ENCODE data around the gene PCSK9. TPM values are rescaled to one million over a fixed set of nuclear protein-coding genes. Genes with fewer than 3 reads are reported as not detected.
A peak's percentile ranks its signal among the peaks of the same experiment; 100 is the strongest.

The PCSK9 gene
- total RNA-seq, 1 experiment from 2014 or later = 41.6 TPM

DNA sequence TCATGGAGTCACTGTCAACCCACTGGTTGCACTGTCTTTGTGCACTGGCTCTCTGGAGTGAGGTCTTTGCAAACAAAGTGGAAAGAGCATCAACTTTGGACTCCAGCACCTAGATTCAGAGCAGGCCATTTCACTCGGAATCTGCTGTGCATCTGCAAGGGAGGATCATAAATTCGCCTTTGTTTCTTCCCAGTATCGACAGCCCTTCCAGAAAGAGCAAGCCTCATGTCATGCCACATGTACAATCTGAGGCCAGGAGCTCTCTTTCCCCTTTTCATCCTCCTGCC, 853 bp upstream of the PCSK9 start:
- TF ChIP-seq, protein P1, sequence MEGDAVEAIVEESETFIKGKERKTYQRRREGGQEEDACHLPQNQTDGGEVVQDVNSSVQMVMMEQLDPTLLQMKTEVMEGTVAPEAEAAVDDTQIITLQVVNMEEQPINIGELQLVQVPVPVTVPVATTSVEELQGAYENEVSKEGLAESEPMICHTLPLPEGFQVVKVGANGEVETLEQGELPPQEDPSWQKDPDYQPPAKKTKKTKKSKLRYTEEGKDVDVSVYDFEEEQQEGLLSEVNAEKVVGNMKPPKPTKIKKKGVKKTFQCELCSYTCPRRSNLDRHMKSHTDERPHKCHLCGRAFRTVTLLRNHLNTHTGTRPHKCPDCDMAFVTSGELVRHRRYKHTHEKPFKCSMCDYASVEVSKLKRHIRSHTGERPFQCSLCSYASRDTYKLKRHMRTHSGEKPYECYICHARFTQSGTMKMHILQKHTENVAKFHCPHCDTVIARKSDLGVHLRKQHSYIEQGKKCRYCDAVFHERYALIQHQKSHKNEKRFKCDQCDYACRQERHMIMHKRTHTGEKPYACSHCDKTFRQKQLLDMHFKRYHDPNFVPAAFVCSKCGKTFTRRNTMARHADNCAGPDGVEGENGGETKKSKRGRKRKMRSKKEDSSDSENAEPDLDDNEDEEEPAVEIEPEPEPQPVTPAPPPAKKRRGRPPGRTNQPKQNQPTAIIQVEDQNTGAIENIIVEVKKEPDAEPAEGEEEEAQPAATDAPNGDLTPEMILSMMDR (IDR thresholded peaks at IDR 0.05; ENCODE audit: unreplicated experiment) = no peak
- intact Hi-C loops (cut with micrococcal nuclease; ENCODE audit: unreplicated experiment) = no loop called here
- H3K36me3 Mint-ChIP-seq (ENCODE audit: insufficient read depth, unreplicated experiment) = peaks cover 36% of the 10 kb centered on the region
- H3K27me3 Mint-ChIP-seq (ENCODE audit: unreplicated experiment) = peaks cover 5% of the 10 kb centered on the region
- DNase-seq = no peak
- H3K27ac Mint-ChIP-seq (ENCODE audit: unreplicated experiment) = peak overlapping the region; percentile 68
- no TSS peak for BruUV-seq (replicated peaks)
- H3K4me3 Mint-ChIP-seq (ENCODE audit: low read depth, unreplicated experiment) = peak overlapping the region; percentile 99
- no peaks in the 10 kb centered on the region for H3K9me3 Mint-ChIP-seq (ENCODE audit: low read depth, unreplicated experiment)
- CTCF ChIA-PET = interaction anchor here (1.0 to 1.3 kb wide), 2 partner anchors 17 to 93 kb away, joined by 3 to 6 read pairs; no protein-coding TSS in a partner anchor
- peaks cover 52% of the 10 kb centered on the region for H3K4me1 Mint-ChIP-seq (ENCODE audit: low read depth, unreplicated experiment)

DNA sequence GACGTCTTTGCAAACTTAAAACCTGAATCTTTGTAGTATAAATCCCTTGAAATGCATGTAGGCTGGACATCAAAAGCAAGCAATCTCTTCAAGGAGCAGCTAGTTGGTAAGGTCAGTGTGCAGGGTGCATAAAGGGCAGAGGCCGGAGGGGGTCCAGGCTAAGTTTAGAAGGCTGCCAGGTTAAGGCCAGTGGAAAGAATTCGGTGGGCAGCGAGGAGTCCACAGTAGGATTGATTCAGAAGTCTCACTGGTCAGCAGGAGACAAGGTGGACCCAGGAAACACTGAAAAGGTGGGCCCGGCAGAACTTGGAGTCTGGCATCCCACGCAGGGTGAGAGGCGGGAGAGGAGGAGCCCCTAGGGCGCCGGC, 390 bp upstream of the PCSK9 start:
- intact Hi-C loops (cut with micrococcal nuclease; ENCODE audit: unreplicated experiment) = no loop called here

DNA sequence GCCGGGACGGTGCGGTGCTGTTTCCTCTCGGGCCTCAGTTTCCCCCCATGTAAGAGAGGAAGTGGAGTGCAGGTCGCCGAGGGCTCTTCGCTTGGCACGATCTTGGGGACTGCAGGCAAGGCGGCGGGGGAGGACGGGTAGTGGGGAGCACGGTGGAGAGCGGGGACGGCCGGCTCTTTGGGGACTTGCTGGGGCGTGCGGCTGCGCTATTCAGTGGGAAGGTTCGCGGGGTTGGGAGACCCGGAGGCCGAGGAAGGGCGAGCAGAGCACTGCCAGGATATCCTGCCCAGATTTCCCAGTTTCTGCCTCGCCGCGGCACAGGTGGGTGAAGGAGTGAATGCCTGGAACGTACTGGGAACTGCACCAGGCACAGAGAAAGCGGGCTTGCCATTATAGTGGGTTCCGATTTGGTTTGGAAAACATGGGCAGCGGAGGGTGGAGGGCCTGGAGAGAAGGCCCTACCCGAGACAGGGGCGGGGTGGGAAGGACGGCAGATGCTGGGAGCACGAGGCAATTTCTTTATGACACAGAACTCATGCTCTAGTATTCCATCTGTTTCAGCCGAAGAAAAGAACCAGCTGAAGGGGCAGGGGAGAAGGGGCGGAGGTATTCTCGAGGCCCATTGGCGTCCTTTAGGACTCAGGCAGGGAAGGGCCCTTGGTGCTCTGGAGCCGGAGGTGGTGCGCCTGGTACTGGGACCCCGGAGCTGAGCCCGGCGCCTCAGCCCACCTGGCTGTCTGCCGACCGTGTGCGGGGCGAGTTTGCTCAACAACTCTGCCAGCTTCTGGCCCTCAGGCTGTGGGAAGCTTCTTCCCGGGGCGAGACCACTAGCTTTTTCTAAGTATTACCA, 960 bp downstream of the PCSK9 start:
- TF ChIP-seq, protein P1 (IDR thresholded peaks at IDR 0.05; ENCODE audit: unreplicated experiment) = no peak
- intact Hi-C loops (cut with micrococcal nuclease; ENCODE audit: unreplicated experiment) = loop anchor here (10.0 kb wide), 1 partner anchor 64 kb away; no protein-coding TSS in a partner anchor
- H3K4me1 Mint-ChIP-seq (ENCODE audit: low read depth, unreplicated experiment) = peaks cover 51% of the 10 kb centered on the region
- CTCF ChIA-PET = interaction anchor here (0.6 to 1.4 kb wide), 4 partner anchors 18 to 95 kb away, joined by 3 to 6 read pairs (median 4); no protein-coding TSS in a partner anchor
- no TSS peak for BruUV-seq (replicated peaks)
- H3K9me3 Mint-ChIP-seq (ENCODE audit: low read depth, unreplicated experiment) = no peaks in the 10 kb centered on the region
- H3K4me3 Mint-ChIP-seq (ENCODE audit: low read depth, unreplicated experiment) = peak overlapping the region; percentile 99
- peak overlapping the region; percentile 68 for H3K27ac Mint-ChIP-seq (ENCODE audit: unreplicated experiment)
- H3K27me3 Mint-ChIP-seq (ENCODE audit: unreplicated experiment) = no peaks in the 10 kb centered on the region
- DNase-seq = peak; percentile 39
- H3K36me3 Mint-ChIP-seq (ENCODE audit: insufficient read depth, unreplicated experiment) = peaks cover 39% of the 10 kb centered on the region

More for the DNA sequence above, 390 bp upstream of the PCSK9 start:
- TF ChIP-seq, protein P1 (IDR thresholded peaks at IDR 0.05; ENCODE audit: unreplicated experiment) = no peak
- Mint-ChIP-seq H3K36me3 (ENCODE audit: insufficient read depth, unreplicated experiment) (peaks cover 36% of the 10 kb centered on the region), H3K9me3 (ENCODE audit: low read depth, unreplicated experiment) (no peaks in the 10 kb centered on the region), H3K27me3 (ENCODE audit: unreplicated experiment) (peaks cover under 1% of the 10 kb centered on the region), H3K27ac (ENCODE audit: unreplicated experiment) (peak overlapping the region; percentile 68), H3K4me3 (ENCODE audit: low read depth, unreplicated experiment) (peak overlapping the region; percentile 99), H3K4me1 (ENCODE audit: low read depth, unreplicated experiment) (peaks cover 52% of the 10 kb centered on the region)
- BruUV-seq (replicated peaks) = no TSS peak
- DNase-seq = no peak
- CTCF ChIA-PET = interaction anchor here (1.3 to 1.4 kb wide), 2 partner anchors 17 to 94 kb away, joined by 4 to 6 read pairs; no protein-coding TSS in a partner anchor

DNA sequence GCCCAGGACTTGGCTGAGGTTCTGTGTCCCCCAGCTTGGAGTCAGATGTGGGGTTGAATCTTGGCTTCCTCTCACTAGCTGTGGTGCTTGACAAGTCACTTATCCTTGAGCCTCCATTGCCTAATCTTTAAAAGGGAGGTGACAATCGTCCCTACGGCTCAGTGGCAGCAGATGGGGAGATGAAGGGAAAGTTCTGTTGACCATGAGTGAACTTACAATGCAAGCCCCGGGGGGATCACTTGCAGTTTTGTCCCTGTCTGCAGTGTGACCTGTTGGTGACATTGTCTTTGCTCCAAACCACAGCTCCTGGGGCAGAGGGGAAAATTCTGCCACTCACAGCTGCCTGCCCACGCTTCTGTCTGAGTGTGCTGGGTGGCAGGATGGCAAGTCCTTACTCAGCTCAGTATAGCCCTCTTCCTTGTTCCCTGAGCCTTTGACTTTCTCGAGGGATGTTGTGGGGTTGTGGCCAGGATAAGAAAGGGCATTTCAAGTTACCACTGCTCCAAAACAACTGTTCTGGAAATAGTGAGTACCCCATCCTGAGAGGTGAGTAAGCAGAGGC, 1.7 kb downstream of the PCSK9 start:
- intact Hi-C loops (cut with micrococcal nuclease; ENCODE audit: unreplicated experiment) = loop anchor here (10.0 kb wide), 1 partner anchor 64 kb away; no protein-coding TSS in a partner anchor
- peaks cover 44% of the 10 kb centered on the region for H3K4me1 Mint-ChIP-seq (ENCODE audit: low read depth, unreplicated experiment)
- DNase-seq = no peak
- peak overlapping the region; percentile 99 for H3K4me3 Mint-ChIP-seq (ENCODE audit: low read depth, unreplicated experiment)
- peaks cover 40% of the 10 kb centered on the region for H3K36me3 Mint-ChIP-seq (ENCODE audit: insufficient read depth, unreplicated experiment)
- TF ChIP-seq, protein P1 (IDR thresholded peaks at IDR 0.05; ENCODE audit: unreplicated experiment) = no peak
- CTCF ChIA-PET = interaction anchor here (1.0 to 1.3 kb wide), 3 partner anchors 19 to 96 kb away, joined by 3 to 5 read pairs (median 3); no protein-coding TSS in a partner anchor
- no peaks in the 10 kb centered on the region for H3K27me3 Mint-ChIP-seq (ENCODE audit: unreplicated experiment)
- TSS peak; percentile 19 for BruUV-seq (replicated peaks)
- no peaks in the 10 kb centered on the region for H3K9me3 Mint-ChIP-seq (ENCODE audit: low read depth, unreplicated experiment)
- no peak overlapping the region for H3K27ac Mint-ChIP-seq (ENCODE audit: unreplicated experiment)
